HL-60/S4 (cell line): Measurements from ENCODE around the gene CNMD.
"Not testable (repeated sequence)": the region's sequence is repeated elsewhere in the genome, so short reads cannot be mapped to it uniquely, and the experiment has no call there.

Experiments
- in situ Hi-C: fragments of 300-500 bp; cut with MboI; formaldehyde crosslinking; loops from 2 replicates; pipeline ENCODE4 v1.14.3; 2022; ENCODE audit warnings: low sequenced_read_pairs

The CNMD gene

GRCh38 chr13:52746141-52746540 is 6.5 kb upstream of the CNMD start:
- in situ Hi-C loops, result no loop called here

GRCh38 chr13:52744842-52745375 is 5.3 kb upstream of the CNMD start:
- in situ Hi-C loops, result no loop called here

GRCh38 chr13:52743988-52744387 is 4.4 kb upstream of the CNMD start:
- in situ Hi-C loops, result no loop called here

GRCh38 chr13:52743569-52743968 is 3.9 kb upstream of the CNMD start:
- in situ Hi-C loops, result no loop called here

GRCh38 chr13:52738719-52739467 is 727 bp downstream of the CNMD start:
- in situ Hi-C loops, result no loop called here

- in situ Hi-C loops, result no loop called here
These were observed 1.7 kb downstream of the CNMD start for GRCh38 chr13:52737965-52738364.

- in situ Hi-C loops, result no loop called here
These were observed 2.2 kb downstream of the CNMD start for GRCh38 chr13:52737451-52737850.

GRCh38 chr13:52736891-52737290 is 2.7 kb downstream of the CNMD start:
- in situ Hi-C loops, result no loop called here

GRCh38 chr13:52734075-52734623 is 5.5 kb downstream of the CNMD start:
- in situ Hi-C loops, result no loop called here

GRCh38 chr13:52726258-52726657 is 13.4 kb downstream of the CNMD start:
- in situ Hi-C loops, result no loop called here

- in situ Hi-C loops, result no loop called here
These were observed 14.3 kb downstream of the CNMD start for GRCh38 chr13:52725302-52725701.

- in situ Hi-C loops, result no loop called here
These were observed 16.4 kb downstream of the CNMD start for GRCh38 chr13:52723181-52723580.

- in situ Hi-C loops, result not testable (repeated sequence)
These were observed 18.3 kb downstream of the CNMD start for GRCh38 chr13:52721356-52721755.

- in situ Hi-C loops, result not testable (repeated sequence)
These were observed 18.7 kb downstream of the CNMD start for GRCh38 chr13:52720904-52721303.

- in situ Hi-C loops, result no loop called here
These were observed 25.7 kb downstream of the CNMD start for GRCh38 chr13:52713894-52714293.

GRCh38 chr13:52712385-52712784 is 27.2 kb downstream of the CNMD start:
- in situ Hi-C loops, result no loop called here

- in situ Hi-C loops, result no loop called here
These were observed 28.3 kb downstream of the CNMD start for GRCh38 chr13:52711286-52711685.

GRCh38 chr13:52708266-52708665 is 31.4 kb downstream of the CNMD start:
- in situ Hi-C loops, result not testable (repeated sequence)

GRCh38 chr13:52707375-52707774 is 32.2 kb downstream of the CNMD start:
- in situ Hi-C loops, result no loop called here

GRCh38 chr13:52706081-52706480 is 33.5 kb downstream of the CNMD start:
- in situ Hi-C loops, result no loop called here

- in situ Hi-C loops, result no loop called here
These were observed 36.1 kb downstream of the CNMD start for GRCh38 chr13:52703482-52703881.

GRCh38 chr13:52701728-52702465 is 37.7 kb downstream of the CNMD start:
- in situ Hi-C loops, result no loop called here
